GM18868 (cell line): ENCODE data around the gene TPD52L2.
"Not testable (repeated sequence)": the region's sequence is repeated elsewhere in the genome, so short reads cannot be mapped to it uniquely, and the experiment has no call there.

Source experiments
- ATAC-seq: cut with Tn5 transposase; IDR thresholded peaks from one replicate; pipeline ENCODE4 v1.9.1; 2021; ENCODE audit warnings: mild to moderate bottlenecking, moderate library complexity; ENCODE audit not compliant: unreplicated experiment

TPD52L2 gene

DNA sequence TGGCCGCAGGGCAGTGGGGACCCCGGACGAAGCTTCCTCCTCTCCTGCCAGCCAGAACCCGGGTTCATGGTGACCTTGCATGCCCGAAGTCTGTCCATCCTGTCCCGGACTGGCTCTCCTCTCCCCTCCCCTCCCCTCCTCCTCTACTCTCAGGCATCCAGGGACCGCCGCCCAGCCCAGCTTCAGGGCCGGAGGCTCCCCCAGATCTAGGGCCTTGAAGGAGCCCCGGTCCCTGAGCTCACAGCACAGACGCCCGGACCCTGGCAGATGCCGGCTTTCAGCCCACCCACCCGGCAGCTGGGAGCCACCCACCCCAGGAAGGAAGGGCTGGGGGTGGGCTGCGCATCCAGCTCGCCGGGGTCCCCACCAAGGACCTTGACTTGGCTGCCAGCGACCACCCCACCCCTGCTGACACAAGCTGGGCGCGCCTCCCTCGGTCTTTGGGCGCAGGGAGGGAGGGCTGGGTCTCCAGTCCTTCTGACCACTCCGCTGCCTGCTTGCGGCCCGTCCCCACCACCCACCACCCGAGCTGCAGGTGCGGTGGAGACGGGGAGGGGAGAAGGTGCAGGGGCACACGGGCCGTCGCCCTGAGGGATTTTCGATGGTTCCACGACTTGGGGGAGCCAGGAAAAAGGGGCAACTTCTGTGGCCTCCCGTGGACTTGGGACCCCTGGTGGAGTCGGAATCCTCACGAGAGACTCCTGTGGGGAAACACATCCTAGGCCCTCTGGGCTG lies 9.5 kb upstream of the TPD52L2 start:
- ATAC-seq: no peak

- ATAC-seq: no peak
Observed at GRCh38 chr20:63856098-63856511, 9.0 kb upstream of the TPD52L2 start.

GRCh38 chr20:63857764-63858392 lies 7.2 kb upstream of the TPD52L2 start:
- no peak for ATAC-seq

- ATAC-seq: no peak
Observed at GRCh38 chr20:63858393-63859165, 6.5 kb upstream of the TPD52L2 start.

DNA sequence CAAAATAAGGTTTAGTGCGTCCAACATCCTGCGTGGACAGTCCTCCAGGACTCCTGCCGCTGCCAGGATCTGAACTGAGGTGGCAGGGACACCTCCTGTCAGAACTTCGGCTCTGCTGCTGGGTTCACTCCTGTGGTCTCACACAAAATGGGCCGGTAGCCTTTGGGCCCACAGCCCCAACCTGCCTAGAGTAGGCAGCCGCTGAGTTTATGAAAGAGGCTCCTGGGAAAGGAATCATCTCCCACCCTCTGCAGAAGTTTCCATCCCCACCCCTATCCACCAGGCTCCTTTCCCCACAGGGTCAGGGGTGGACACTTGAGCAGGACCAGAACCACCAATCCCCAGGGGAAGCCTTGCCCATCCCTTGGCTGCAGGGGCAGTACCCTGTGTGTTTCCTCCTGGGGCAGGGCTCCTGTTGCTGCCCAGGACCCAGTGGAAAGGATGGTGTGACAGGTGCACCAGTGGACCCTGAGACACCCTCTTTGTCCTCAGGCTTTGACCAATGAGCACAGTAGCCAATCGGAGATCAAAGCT lies 5.8 kb upstream of the TPD52L2 start:
- ATAC-seq: no peak

GRCh38 chr20:63860325-63861051 lies 4.6 kb upstream of the TPD52L2 start:
- ATAC-seq: no peak

GRCh38 chr20:63861365-63861934 lies 3.6 kb upstream of the TPD52L2 start, which contains the start of gene ABHD16B:
TSS of gene ABHD16B (plus strand) at chr20:63861498. CDS start at chr20:63861541, 43 bp downstream.
- ATAC-seq: no peak

DNA sequence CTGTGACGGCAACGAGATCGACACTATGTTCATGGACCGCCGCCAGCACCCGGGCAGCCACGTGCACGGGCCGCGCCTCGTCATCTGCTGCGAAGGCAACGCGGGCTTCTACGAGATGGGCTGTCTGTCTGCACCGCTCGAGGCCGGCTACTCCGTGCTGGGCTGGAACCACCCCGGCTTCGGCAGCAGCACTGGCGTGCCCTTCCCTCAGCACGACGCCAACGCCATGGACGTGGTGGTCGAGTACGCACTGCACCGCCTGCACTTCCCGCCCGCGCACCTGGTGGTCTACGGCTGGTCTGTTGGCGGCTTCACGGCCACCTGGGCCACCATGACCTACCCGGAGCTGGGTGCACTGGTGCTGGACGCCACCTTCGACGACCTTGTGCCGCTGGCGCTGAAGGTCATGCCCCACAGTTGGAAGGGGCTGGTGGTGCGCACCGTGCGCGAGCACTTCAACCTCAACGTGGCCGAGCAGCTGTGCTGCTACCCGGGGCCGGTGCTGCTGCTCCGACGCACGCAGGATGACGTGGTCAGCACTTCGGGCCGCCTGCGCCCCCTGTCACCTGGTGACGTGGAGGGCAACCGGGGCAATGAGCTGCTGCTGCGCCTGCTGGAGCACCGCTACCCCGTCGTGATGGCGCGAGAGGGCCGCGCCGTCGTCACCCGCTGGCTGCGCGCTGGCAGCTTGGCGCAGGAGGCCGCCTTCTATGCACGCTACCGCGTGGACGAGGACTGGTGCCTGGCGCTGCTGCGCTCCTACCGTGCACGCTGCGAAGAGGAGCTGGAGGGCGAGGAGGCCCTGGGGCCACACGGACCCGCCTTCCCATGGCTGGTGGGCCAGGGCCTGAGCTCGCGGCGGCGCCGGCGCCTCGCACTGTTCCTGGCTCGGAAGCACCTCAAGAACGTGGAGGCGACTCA lies 2.8 kb upstream of the TPD52L2 start:
- ATAC-seq: no peak

- ATAC-seq: no peak
Observed at GRCh38 chr20:63863021-63863797, 1.9 kb upstream of the TPD52L2 start.

DNA sequence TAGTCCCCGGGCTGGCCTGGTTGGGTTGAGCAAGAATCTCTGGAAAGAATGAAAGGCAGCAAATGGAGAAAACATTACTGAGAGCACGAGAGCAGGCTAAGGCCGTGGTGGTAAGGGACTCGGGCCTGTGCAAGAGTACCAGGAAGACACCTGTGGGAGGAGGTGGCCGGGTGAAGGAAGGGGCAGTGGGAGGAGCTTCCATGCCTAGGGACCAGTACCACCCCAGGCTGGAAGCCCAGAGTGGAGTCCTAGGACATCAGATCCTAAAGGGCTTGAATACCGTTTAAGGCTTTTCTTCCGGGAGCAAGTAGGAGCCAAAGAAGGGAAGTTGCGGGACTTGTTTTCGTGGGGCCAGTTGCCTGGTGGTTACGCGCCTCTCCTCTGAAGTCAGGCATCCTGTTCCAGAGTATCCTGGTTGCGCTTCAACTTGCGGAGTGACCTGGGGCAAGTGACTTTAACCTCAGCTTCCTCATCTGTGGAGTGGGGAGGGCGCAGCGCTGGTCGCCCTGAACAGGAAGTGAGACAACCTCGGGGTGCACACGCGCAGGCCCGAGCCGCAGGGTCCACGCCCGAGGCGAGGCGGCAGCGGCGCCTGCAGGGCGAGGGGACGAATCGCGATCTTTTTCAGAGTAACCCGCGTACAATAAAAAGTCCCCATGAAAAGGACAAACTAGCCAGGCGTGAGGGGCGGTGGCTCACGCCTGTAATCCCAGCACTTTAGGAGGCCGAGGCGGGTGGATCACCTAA lies 1.1 kb upstream of the TPD52L2 start:
- ATAC-seq: peak; percentile 69

DNA sequence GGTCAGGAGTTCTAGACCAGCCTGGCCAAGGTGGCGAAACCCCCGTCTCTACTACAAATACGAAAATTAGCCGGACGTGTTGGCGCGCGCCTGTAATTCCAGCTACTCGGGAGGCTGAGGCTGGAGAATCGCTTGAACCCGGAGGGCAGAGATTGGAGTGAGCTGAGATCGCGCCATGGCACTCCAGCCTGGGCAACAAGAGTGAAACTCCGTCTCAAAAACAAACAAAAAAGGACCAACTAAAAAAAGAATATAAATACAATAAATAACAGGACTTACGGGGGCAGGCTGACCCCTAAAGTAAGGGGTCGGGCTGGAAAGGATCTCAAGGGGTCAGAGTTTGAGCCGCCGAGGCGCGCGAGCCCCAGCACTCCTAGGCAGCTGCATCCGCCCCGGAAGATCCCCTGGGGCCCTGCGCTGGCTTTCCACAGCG lies 509 bp upstream of the TPD52L2 start:
- ATAC-seq: no peak

GRCh38 chr20:63867042-63867441 lies 2.0 kb downstream of the TPD52L2 start:
- not testable (repeated sequence) for ATAC-seq

DNA sequence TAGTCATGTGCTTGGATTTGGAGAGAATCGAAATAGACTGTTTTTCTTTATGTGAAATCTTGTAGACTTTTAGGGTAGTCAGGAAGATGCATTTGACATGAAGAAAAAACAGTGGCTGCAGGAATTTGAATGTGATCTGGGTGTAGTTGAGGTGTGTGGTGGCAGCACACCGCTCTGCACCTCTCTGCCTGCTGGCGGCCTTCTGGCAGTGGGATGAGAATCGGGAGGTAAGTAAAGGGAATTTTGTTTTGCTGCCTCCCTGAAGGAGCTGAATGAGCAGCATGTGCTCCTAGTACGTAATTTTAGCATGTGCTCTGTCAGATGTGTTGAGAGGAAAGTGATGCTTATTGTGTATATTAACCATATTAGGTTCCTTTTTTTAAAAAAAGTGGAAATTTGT lies 3.2 kb downstream of the TPD52L2 start:
- ATAC-seq: no peak

DNA sequence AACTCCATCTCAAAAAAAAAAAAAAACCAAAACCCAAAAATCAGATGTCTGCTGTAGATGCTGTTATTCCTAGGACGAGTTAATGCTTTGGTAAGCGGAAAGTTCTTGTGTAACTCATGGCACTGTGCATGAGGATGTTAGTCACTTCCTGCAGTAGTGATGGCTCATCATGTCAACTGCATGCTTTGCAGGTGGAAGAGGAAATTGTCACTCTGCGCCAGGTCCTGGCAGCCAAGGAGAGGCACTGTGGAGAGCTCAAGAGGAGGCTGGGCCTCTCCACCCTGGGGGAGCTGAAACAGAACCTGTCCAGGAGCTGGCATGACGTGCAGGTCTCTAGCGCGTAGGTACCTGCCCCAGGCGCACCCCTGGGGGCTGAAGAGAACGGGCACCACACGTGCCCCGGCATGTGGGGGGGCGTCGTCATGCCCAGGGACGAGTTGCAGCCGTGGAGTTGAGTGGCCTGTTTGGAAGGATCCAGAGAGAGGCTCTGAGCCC lies 8.5 kb downstream of the TPD52L2 start:
- ATAC-seq: no peak

- not testable (repeated sequence) for ATAC-seq
Observed at GRCh38 chr20:63874241-63874640, 9.2 kb downstream of the TPD52L2 start.

DNA sequence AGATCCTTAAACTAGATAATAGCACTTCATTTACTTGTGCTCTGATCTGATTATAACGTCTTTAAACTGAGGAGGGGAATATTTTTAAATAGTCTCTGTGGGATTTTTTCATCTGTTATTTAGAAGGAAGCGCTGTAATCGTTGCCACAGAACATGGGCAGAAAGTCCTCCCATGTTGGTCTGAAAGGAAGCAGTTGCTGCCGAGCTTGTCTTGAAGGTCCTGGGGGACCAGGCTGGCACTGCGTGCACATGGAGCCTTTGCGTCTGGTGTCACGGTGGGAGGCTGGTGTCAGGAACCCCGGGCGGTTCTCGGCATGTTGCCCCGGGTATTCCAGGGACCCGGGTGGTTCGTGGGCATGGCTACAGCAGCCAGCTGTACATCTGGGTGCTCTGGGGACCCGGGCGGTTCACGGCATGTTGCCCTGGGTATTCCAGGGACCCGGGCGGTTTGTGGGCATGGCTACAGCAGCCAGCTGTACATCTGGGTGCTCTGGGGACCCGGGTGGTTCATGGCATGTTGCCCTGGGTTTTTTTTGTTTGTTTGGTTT lies 11.5 kb downstream of the TPD52L2 start:
- ATAC-seq: no peak

DNA sequence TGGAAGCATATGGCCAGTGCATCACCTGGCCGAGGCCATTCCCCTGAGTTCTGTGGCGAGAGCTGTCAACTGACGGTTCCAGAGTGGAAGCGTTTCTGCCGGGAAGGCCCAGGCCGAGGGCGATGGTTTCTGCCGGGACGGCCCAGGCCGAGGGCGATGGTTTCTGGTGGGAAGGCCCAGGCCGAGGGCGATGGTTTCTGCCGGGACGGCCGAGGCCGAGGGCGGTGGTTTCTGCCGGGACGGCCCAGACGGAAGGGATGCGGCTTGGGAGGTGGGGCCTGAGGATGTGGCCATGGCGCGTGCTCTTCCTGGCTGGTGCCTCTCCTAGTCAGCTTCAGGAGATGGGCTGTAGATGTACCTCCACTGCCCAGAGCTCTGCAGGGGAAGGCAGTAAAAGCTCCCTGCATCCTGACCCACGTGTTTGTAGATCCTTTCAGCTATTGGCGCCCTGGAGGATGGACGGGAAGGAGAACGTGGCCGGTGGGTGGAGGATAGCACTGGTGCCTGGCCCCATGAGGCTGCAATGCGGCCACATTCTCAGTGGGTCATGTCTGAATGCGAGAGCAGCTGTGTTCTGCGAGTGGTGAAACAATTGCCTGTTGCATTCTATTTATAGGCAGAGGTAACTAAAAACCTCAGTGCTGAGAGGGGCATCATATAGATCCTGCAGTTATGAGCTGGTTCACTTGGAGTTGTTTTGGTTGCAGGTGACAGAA lies 12.8 kb downstream of the TPD52L2 start:
- no peak for ATAC-seq
